Neuronal stem cell (in vitro differentiated cells): Measurements from ENCODE around the gene CDC34.

ENCODE experiments used
- DNase-seq: peaks from one replicate; pipeline ENCODE4 v3.0.0-alpha.2; 2013; ENCODE audit warnings: low spot score
- H2AFZ ChIP-seq: one replicate; pipeline ENCODE4 v1.6.1; 2013; ENCODE audit warnings: mild to moderate bottlenecking, low read length, inconsistent platforms
- H2AK5ac ChIP-seq: 2 replicates; pipeline ENCODE4 v1.6.1; 2013; ENCODE audit warnings: low read depth, mild to moderate bottlenecking, inconsistent platforms, low read length, moderate library complexity, mixed read lengths
- H2BK120ac ChIP-seq: 2 replicates; pipeline ENCODE4 v1.6.1; 2013; ENCODE audit warnings: low read depth, mild to moderate bottlenecking, inconsistent platforms, low read length, moderate library complexity, mixed read lengths
- H2BK12ac ChIP-seq: one replicate; pipeline ENCODE4 v1.6.1; 2013; ENCODE audit warnings: low read length, inconsistent platforms
- H2BK15ac ChIP-seq: 2 replicates; pipeline ENCODE4 v1.6.1; 2013; ENCODE audit warnings: mild to moderate bottlenecking, low read length, inconsistent platforms, mixed read lengths
- H2BK5ac ChIP-seq: one replicate; pipeline ENCODE4 v1.6.1; 2013; ENCODE audit warnings: inconsistent platforms, mild to moderate bottlenecking, low read length, moderate library complexity
- H3K14ac ChIP-seq: one replicate; pipeline ENCODE4 v1.6.1; 2013; ENCODE audit warnings: low read length, inconsistent platforms
- H3K18ac ChIP-seq: 2 replicates; pipeline ENCODE4 v1.6.1; 2013; ENCODE audit warnings: low read length, inconsistent platforms
- H3K23ac ChIP-seq: 2 replicates; pipeline ENCODE4 v1.6.1; 2013; ENCODE audit warnings: low read depth, mild to moderate bottlenecking, mixed read lengths, low read length, inconsistent platforms; ENCODE audit not compliant: poor library complexity
- H3K27ac ChIP-seq: replicated peaks from 3 replicates; pipeline ENCODE4 v1.5.1; 2013; ENCODE audit warnings: low read length, inconsistent platforms
- H3K27me3 ChIP-seq, 3 experiments: 2 replicates each; pipeline ENCODE4 v1.6.1; 2013; ENCODE audit warnings: low read length in 3 of 3, mild to moderate bottlenecking in 2 of 3, inconsistent platforms in 1 of 3, low read depth in 1 of 3, mixed read lengths in 1 of 3, moderate library complexity in 1 of 3; ENCODE audit not compliant: control insufficient read depth in 3 of 3, insufficient read depth in 3 of 3
- H3K36me3 ChIP-seq, 2 donors: replicated peaks in 1 of 2; 2 replicates each; pipeline ENCODE4 v1.6.1; 2013; ENCODE audit warnings: low read length in 2 of 2; ENCODE audit not compliant: control insufficient read depth in 2 of 2, insufficient read depth in 2 of 2
- H3K4ac ChIP-seq: 2 replicates; pipeline ENCODE4 v1.6.1; 2013; ENCODE audit warnings: inconsistent platforms, mild to moderate bottlenecking, low read length, moderate library complexity
- H3K4me1 ChIP-seq, 2 donors: 1 replicate in 1 of 2; 2 replicates in 1 of 2; pipeline ENCODE4 v1.6.1; 2013; ENCODE audit warnings: low read length in 2 of 2, low read depth in 1 of 2; ENCODE audit not compliant: control insufficient read depth in 2 of 2, insufficient read depth in 1 of 2
- H3K4me2 ChIP-seq: one replicate; pipeline ENCODE4 v1.6.1; 2013; ENCODE audit warnings: mild to moderate bottlenecking, low read length, inconsistent platforms; ENCODE audit not compliant: insufficient read depth, poor library complexity, severe bottlenecking
- H3K4me3 ChIP-seq, 2 donors: 2 replicates each; pipeline ENCODE4 v1.5.1; 2013; ENCODE audit warnings: low read length in 2 of 2, mild to moderate bottlenecking in 2 of 2, inconsistent platforms in 1 of 2, moderate library complexity in 1 of 2
- H3K79me1 ChIP-seq: one replicate; pipeline ENCODE4 v1.6.1; 2013; ENCODE audit warnings: low read depth, mild to moderate bottlenecking, inconsistent platforms, low read length, moderate library complexity
- H3K9ac ChIP-seq: one replicate; pipeline ENCODE4 v1.6.1; 2013; ENCODE audit warnings: mild to moderate bottlenecking, low read depth, low read length, inconsistent platforms; ENCODE audit not compliant: poor library complexity
- H3K9me3 ChIP-seq, 2 donors: replicated peaks in 1 of 2; 2 replicates each; pipeline versions ENCODE3 to v1.6.1; 2013; ENCODE audit warnings: low read length in 2 of 2, mild to moderate bottlenecking in 2 of 2, inconsistent platforms in 1 of 2, low read depth in 1 of 2, mixed read lengths in 1 of 2, moderate library complexity in 1 of 2; ENCODE audit not compliant: control insufficient read depth in 2 of 2, insufficient read depth in 1 of 2
- H4K8ac ChIP-seq: one replicate; pipeline ENCODE4 v1.6.1; 2013; ENCODE audit warnings: low read depth, mild to moderate bottlenecking, inconsistent platforms, low read length, moderate library complexity
- H4K91ac ChIP-seq: one replicate; pipeline ENCODE4 v1.6.1; 2013; ENCODE audit warnings: low read length, low read depth, mild to moderate bottlenecking, inconsistent platforms; ENCODE audit not compliant: poor library complexity
- WGBS, 2 donors: extraction: QIAGEN DNeasy Blood & Tissue Kit; methylation state at CpG; one replicate each; pipeline ENCODE4 v1.1.7; 2013; ENCODE audit warnings: missing lambda C conversion rate in 2 of 2, mixed read lengths in 1 of 2; ENCODE audit not compliant: insufficient read length in 2 of 2, insufficient replicate concordance in 1 of 2; ENCODE audit errors: extremely low coverage in 2 of 2; 5-methylcytosine and 5-hydroxymethylcytosine counted together

CDC34 gene

DNA sequence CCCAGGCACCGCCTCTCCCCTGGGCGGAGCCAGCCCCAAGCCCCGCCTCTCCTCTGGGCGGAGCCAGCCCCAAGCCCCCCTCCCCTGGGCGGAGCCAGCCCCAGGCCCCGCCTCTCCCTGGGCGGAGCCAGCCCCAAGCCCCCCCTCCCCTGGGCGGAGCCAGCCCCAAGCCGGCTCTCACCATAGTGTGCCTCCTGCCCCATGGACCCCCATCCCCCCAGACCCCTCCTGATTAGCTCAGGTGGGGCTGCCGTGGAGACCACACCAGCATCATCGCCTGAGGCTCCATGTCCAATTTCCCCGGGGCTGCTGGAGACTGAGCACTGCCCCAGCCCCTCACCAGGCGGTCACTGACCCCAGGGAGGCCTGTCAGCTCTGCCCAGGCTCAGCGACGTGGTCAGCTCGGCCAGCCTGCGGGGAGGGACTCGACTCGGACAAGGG is 39.4 kb upstream of the CDC34 start:
- DNase-seq = no peak
- no peak overlapping the region for H2BK5ac ChIP-seq
- H3K79me1 ChIP-seq = peaks cover 3% of the 10 kb centered on the region
- no CpG with 5 or more reads among the region's 19 CpGs for WGBS, 2 donors
- H2BK120ac ChIP-seq = no peak overlapping the region
- peaks cover 2 to 6% of the 10 kb centered on the region in 2 donors for H3K9me3 ChIP-seq
- H3K4ac ChIP-seq = no peak overlapping the region
- H2AFZ ChIP-seq = no peak overlapping the region
- no peak overlapping the region for H4K91ac ChIP-seq
- no peak overlapping the region for H3K4me3 ChIP-seq
- H3K18ac ChIP-seq = peak overlapping the region; percentile 38
- H3K14ac ChIP-seq = peak overlapping the region; percentile 21
- no peak overlapping the region for H2AK5ac ChIP-seq
- H2BK12ac ChIP-seq = no peak overlapping the region
- H3K27me3 ChIP-seq = peaks cover 0 to 11% (median 0%) of the 10 kb centered on the region in 3 experiments
- H2BK15ac ChIP-seq = no peak overlapping the region
- no peak overlapping the region for H3K4me2 ChIP-seq
- no peak overlapping the region for H3K23ac ChIP-seq
- no peaks in the 10 kb centered on the region for H3K36me3 ChIP-seq
- no peak overlapping the region for H3K9ac ChIP-seq
- no peak overlapping the region for H3K27ac ChIP-seq
- no peak overlapping the region for H4K8ac ChIP-seq
- peaks cover 0 to 4% of the 10 kb centered on the region in 2 donors for H3K4me1 ChIP-seq

DNA sequence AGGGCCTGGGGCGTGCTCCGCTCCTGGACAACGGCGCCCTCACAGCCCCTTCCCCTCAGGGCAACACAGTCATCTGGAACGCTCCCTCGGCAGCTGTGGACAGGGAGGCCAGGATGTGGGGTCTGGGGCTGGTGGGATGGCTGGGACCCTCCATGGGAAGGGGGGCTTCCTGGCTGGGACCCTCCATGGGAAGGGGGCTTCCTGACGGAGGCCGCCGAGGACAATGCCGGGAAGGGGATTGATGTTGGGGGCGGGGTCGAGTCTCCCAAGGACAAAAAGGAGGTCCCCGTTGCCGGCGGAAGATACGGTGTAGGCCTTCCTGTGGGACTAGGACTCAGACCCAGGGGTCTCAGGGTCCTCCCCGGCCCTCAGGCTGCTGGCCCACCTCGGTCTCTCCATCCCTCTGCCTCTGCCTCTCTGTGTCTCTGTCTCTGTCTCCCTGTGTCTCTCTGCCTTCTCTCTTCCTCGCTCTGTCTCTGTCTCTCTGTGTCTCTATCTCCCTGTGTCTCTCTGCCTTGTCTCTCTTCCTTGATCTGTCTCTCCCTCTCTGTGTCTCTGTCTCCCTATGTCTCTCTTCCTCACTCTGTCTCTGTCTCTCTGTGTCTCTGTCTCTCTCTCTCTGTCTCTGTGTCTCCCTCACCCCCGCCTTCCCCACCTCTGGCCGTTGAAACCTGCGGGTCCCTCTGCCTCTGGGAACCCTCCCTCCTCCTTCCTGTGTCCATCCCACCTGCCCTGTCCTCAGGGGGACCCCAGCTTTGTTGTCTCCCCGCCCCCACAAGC is 38.0 kb upstream of the CDC34 start:
- Histone ChIP-seq H2AK5ac (peak overlapping the region; percentile 88), H3K27me3 (peaks cover 8 to 24% (median 12%) of the 10 kb centered on the region in 3 experiments), H3K23ac (no peak overlapping the region), H4K91ac (no peak overlapping the region), H4K8ac (no peak overlapping the region), H3K4me3 (peak overlapping the region in 1 of 2 donors; percentile 62), H3K14ac (no peak overlapping the region), H2AFZ (no peak overlapping the region), H3K9me3 (peaks cover 2 to 6% of the 10 kb centered on the region in 2 donors), H3K4ac (no peak overlapping the region), H3K4me2 (no peak overlapping the region), H3K36me3 (no peaks in the 10 kb centered on the region), H2BK15ac (peak overlapping the region; percentile 67), H3K18ac (peak overlapping the region; percentile 87), H2BK5ac (peak overlapping the region; percentile 88), H3K9ac (no peak overlapping the region), H3K79me1 (peaks cover 4% of the 10 kb centered on the region), H2BK12ac (no peak overlapping the region), H3K4me1 (peaks cover 2 to 4% of the 10 kb centered on the region in 2 donors), H2BK120ac (no peak overlapping the region), H3K27ac (no peak overlapping the region)
- DNase-seq = no peak
- no CpG with 5 or more reads among the region's 23 CpGs for WGBS, 2 donors

DNA sequence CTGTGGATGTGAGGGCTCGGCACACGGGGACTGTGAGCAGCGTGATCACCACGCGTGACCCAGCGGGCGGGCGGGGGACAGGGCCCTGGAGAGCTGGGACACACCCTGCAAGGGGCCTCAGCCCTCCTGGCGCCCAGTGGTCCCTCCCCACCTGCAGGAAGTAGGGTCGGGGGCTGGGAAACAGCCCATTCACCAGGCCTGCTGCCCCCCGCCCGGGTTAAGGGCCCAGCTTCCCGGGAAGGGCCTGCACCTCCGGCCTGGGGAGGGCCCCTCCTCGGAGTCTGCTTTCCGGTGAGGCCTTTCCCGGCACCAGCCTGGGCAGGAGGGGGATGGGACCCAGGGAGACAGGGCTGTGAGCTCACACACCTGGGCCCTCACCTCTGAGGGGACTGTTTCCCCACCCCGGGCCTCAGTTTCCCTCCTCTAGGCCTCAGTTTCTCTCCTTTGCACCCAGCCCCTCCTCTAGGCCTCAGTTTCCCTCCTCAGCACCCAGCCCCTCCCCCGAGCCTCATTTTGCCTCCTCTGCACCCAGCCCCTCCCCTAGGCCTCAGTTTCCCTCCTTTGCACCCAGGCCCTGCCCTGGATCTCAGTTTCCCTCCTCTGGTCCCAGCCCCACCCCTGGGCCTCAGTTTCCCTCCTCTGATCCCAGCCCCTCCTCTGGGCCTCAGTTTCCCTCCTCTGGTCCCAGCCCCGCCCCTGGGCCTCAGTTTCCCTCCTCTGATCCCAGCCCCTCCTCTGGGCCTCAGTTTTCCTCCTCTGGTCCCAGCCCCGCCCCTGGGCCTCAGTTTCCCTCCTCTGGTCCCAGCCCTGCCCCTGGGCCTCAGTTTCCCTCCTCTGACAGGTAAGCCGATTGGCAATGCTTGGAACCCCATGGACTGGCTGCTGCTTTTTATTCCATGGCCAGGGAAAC is 37.1 kb upstream of the CDC34 start:
- no peak overlapping the region for H2BK120ac ChIP-seq
- no peak overlapping the region for H3K4ac ChIP-seq
- no peak overlapping the region for H2BK5ac ChIP-seq
- H4K8ac ChIP-seq = no peak overlapping the region
- peak overlapping the region; percentile 64 for H4K91ac ChIP-seq
- peak overlapping the region; percentile 67 for H2BK15ac ChIP-seq
- H3K18ac ChIP-seq = peak overlapping the region; percentile 87
- WGBS, 2 donors = no CpG with 5 or more reads among the region's 22 CpGs
- H2AK5ac ChIP-seq = peak overlapping the region; percentile 88
- no peaks in the 10 kb centered on the region for H3K36me3 ChIP-seq
- H2BK12ac ChIP-seq = peak overlapping the region; percentile 58
- H3K14ac ChIP-seq = no peak overlapping the region
- H3K23ac ChIP-seq = no peak overlapping the region
- no peak overlapping the region for H2AFZ ChIP-seq
- peaks cover 3% of the 10 kb centered on the region for H3K79me1 ChIP-seq
- H3K27ac ChIP-seq = no peak overlapping the region
- DNase-seq = no peak
- no peak overlapping the region for H3K4me2 ChIP-seq
- peaks cover 15 to 33% (median 19%) of the 10 kb centered on the region in 3 experiments for H3K27me3 ChIP-seq
- no peak overlapping the region for H3K4me3 ChIP-seq
- no peak overlapping the region for H3K9ac ChIP-seq
- peaks cover 2 to 12% of the 10 kb centered on the region in 2 donors for H3K9me3 ChIP-seq
- peaks cover 2 to 3% of the 10 kb centered on the region in 2 donors for H3K4me1 ChIP-seq

DNA sequence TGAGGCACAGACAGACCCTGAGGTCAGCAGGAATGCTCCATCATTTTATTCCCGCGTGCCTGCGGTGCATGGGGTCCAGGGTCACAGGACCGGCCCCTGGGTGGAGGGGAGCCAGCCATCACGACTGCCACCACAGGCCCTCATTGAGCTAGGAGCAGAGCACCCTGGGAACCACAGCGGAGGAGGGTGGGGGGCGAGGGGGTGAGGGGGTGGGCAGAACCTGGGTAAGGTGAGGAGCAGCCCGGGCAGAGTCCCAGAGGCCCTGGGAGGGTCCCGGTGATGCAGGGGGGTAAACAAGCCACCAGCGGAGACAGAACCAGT is 36.5 kb upstream of the CDC34 start:
- Histone ChIP-seq H3K14ac (no peak overlapping the region), H3K36me3 (no peaks in the 10 kb centered on the region), H3K4me3 (no peak overlapping the region), H3K4me2 (no peak overlapping the region), H3K27me3 (peaks cover 15 to 37% (median 23%) of the 10 kb centered on the region in 3 experiments), H3K27ac (no peak overlapping the region), H3K9ac (no peak overlapping the region), H3K4ac (no peak overlapping the region), H2BK5ac (peak overlapping the region; percentile 6), H2BK120ac (no peak overlapping the region), H3K79me1 (peaks cover 1% of the 10 kb centered on the region), H2BK12ac (peak overlapping the region; percentile 33), H3K23ac (no peak overlapping the region), H2AFZ (no peak overlapping the region), H4K8ac (no peak overlapping the region), H3K18ac (no peak overlapping the region), H4K91ac (peak overlapping the region; percentile 64), H3K9me3 (peaks cover 2 to 13% of the 10 kb centered on the region in 2 donors), H3K4me1 (peaks cover 0 to 2% of the 10 kb centered on the region in 2 donors), H2BK15ac (no peak overlapping the region), H2AK5ac (peak overlapping the region; percentile 88)
- no peak for DNase-seq
- WGBS, 2 donors = no CpG with 5 or more reads among the region's 10 CpGs
